Vagina (tissue), 2 donors: ENCODE measurements around the gene COLEC12. TPM values are rescaled to one million over a fixed set of nuclear protein-coding genes. Genes with fewer than 3 reads are reported as not detected.
"Not testable (repeated sequence)": the region's sequence is repeated elsewhere in the genome, so short reads cannot be mapped to it uniquely, and the experiment has no call there.

Source experiments
- DNase-seq, 2 donors: peaks; one replicate each; pipeline ENCODE4 v3.0.0-alpha.2; 2017; ENCODE audit errors: extremely low spot score in 2 of 2
- H3K27ac ChIP-seq: fragments of 200-600 bp; sonication (generic); one replicate; pipeline ENCODE4 v1.5.1; 2019
- H3K27me3 ChIP-seq: fragments of 200-600 bp; sonication (generic); one replicate; pipeline ENCODE4 v1.5.1; 2019
- H3K36me3 ChIP-seq, 2 donors: fragments of 200-600 bp; sonication (generic); one replicate each; pipeline ENCODE4 v1.5.1; 2017 to 2019
- H3K4me1 ChIP-seq: fragments of 200-600 bp; sonication (generic); one replicate; pipeline ENCODE4 v1.5.1; 2019
- H3K4me3 ChIP-seq, 2 donors: fragments of 200-600 bp; sonication (generic); 1 replicate in 1 of 2; 2 replicates in 1 of 2; pipeline ENCODE4 v1.5.1; 2016 to 2019
- H3K9me3 ChIP-seq: fragments of 200-600 bp; sonication (generic); one replicate; pipeline ENCODE4 v1.5.1; 2019
- CTCF ChIP-seq, 3 experiments: fragments of 450-650 bp in 2 of 3; fragments of 200-600 bp in 1 of 3; sonication (generic) in 1 of 3; IDR thresholded peaks; one replicate each; pipeline ENCODE4 v1.5.1; 2017 to 2019; ENCODE audit warnings: antibody characterized with exemption in 3 of 3, mild to moderate bottlenecking in 2 of 3, moderate library complexity in 2 of 3
- POLR2A ChIP-seq, 2 donors: fragments of 450-650 bp; IDR thresholded peaks; one replicate each; pipeline ENCODE4 v1.6.1; 2017; ENCODE audit warnings: antibody characterized with exemption in 2 of 2, mild to moderate bottlenecking in 2 of 2, moderate library complexity in 2 of 2
- POLR2AphosphoS5 ChIP-seq, 2 donors: sonication (generic); formaldehyde crosslinking; IDR thresholded peaks; one replicate each; pipeline ENCODE4 v1.9.0; 2017; ENCODE audit warnings: antibody characterized with exemption in 2 of 2, mild to moderate bottlenecking in 2 of 2, low read depth in 1 of 2; ENCODE audit not compliant: insufficient read depth in 1 of 2
- intact Hi-C: fragments of 100-400 bp; cut with DNase I; formaldehyde crosslinking; loops from one replicate; pipeline ENCODE4 v1.15.1; 2023
- total RNA-seq: library from RNA; depleted of rRNA; stranded (reverse); fragments of >200 nt; gene quantifications from one replicate; pipeline ENCODE4 v1.2.3, GENCODE V29; 2016

Gene COLEC12
- total RNA-seq, 1 donor from 2014 or later = 18.9 TPM

GRCh38 chr18:294566-294965, 205.9 kb downstream of the COLEC12 start:
- TF ChIP-seq POLR2AphosphoS5 (IDR thresholded peaks at IDR 0.05; ENCODE audit: insufficient read depth in 1 of 2, low read depth in 1 of 2) (no peak), POLR2A (IDR thresholded peaks at IDR 0.05) (no peak), CTCF (IDR thresholded peaks at IDR 0.05) (no peak)
- no peaks in the 10 kb centered on the region for H3K9me3 ChIP-seq
- H3K4me1 ChIP-seq = no peaks in the 10 kb centered on the region
- H3K36me3 ChIP-seq = no peaks in the 10 kb centered on the region
- no peak overlapping the region for H3K4me3 ChIP-seq
- DNase-seq = no peak
- H3K27me3 ChIP-seq = no peaks in the 10 kb centered on the region
- H3K27ac ChIP-seq = no peak overlapping the region
- intact Hi-C loops = no loop called here

- Histone ChIP-seq H3K27ac (no peak overlapping the region), H3K4me1 (no peaks in the 10 kb centered on the region), H3K27me3 (no peaks in the 10 kb centered on the region), H3K4me3 (no peak overlapping the region), H3K9me3 (no peaks in the 10 kb centered on the region), H3K36me3 (no peaks in the 10 kb centered on the region)
- TF ChIP-seq CTCF (IDR thresholded peaks at IDR 0.05) (no peak), POLR2A (IDR thresholded peaks at IDR 0.05) (no peak), POLR2AphosphoS5 (IDR thresholded peaks at IDR 0.05; ENCODE audit: insufficient read depth in 1 of 2, low read depth in 1 of 2) (no peak)
- no peak for DNase-seq
- intact Hi-C loops = no loop called here
These were observed 207.0 kb downstream of the COLEC12 start for GRCh38 chr18:293536-293935.

- Histone ChIP-seq H3K27ac (no peak overlapping the region), H3K4me3 (no peak overlapping the region), H3K36me3 (no peaks in the 10 kb centered on the region), H3K27me3 (no peaks in the 10 kb centered on the region), H3K9me3 (no peaks in the 10 kb centered on the region), H3K4me1 (no peaks in the 10 kb centered on the region)
- DNase-seq = no peak
- TF ChIP-seq CTCF (IDR thresholded peaks at IDR 0.05) = no peak
- intact Hi-C loops = no loop called here
These were observed 208.2 kb downstream of the COLEC12 start for GRCh38 chr18:292271-292670.

- intact Hi-C loops = loop anchor here (10.0 kb wide), 1 partner anchor 325 kb away; no protein-coding TSS in a partner anchor
- H3K9me3 ChIP-seq, H3K4me1 ChIP-seq, H3K36me3 ChIP-seq, DNase-seq, H3K27me3 ChIP-seq, H3K27ac ChIP-seq, H3K4me3 ChIP-seq: not testable (repeated sequence)
These were observed 210.5 kb downstream of the COLEC12 start for GRCh38 chr18:289970-290369.

GRCh38 chr18:289026-289425, 211.5 kb downstream of the COLEC12 start:
- intact Hi-C loops = loop anchor here (10.0 kb wide), 1 partner anchor 326 kb away; no protein-coding TSS in a partner anchor
- Histone ChIP-seq H3K9me3 (no peaks in the 10 kb centered on the region), H3K4me3 (no peak overlapping the region), H3K36me3 (no peaks in the 10 kb centered on the region), H3K4me1 (no peaks in the 10 kb centered on the region), H3K27me3 (no peaks in the 10 kb centered on the region), H3K27ac (no peak overlapping the region)
- TF ChIP-seq CTCF (IDR thresholded peaks at IDR 0.05) (no peak), POLR2A (IDR thresholded peaks at IDR 0.05) (no peak), POLR2AphosphoS5 (IDR thresholded peaks at IDR 0.05; ENCODE audit: insufficient read depth in 1 of 2, low read depth in 1 of 2) (no peak)
- no peak for DNase-seq
